ENCODE data around the gene CACNA1I.

Gene CACNA1I

GRCh38 chr22:39705386-39705785 lies 134.8 kb downstream of the CACNA1I start:
- no peak for DNase-seq

GRCh38 chr22:39706376-39707140 lies 136.0 kb downstream of the CACNA1I start:
- no peak for DNase-seq

- DNase-seq = no peak
Observed at GRCh38 chr22:39707351-39707750, 136.8 kb downstream of the CACNA1I start.

- DNase-seq = no peak
Observed at GRCh38 chr22:39707816-39708215, 137.3 kb downstream of the CACNA1I start.

- no peak for DNase-seq
Observed at GRCh38 chr22:39710380-39711150, 140.0 kb downstream of the CACNA1I start.

- no peak for DNase-seq
Observed at GRCh38 chr22:39712081-39712480, 141.5 kb downstream of the CACNA1I start.

GRCh38 chr22:39712751-39713525 lies 142.4 kb downstream of the CACNA1I start:
- no peak for DNase-seq

GRCh38 chr22:39713799-39714290 lies 143.3 kb downstream of the CACNA1I start:
- no peak for DNase-seq

GRCh38 chr22:39714321-39714720 lies 143.8 kb downstream of the CACNA1I start:
- no peak for DNase-seq

GRCh38 chr22:39715778-39716495 lies 145.4 kb downstream of the CACNA1I start:
- no peak for DNase-seq

- no peak for DNase-seq
Observed at GRCh38 chr22:39716534-39716933, 146.0 kb downstream of the CACNA1I start.

- DNase-seq = no peak
Observed at GRCh38 chr22:39717099-39717498, 146.5 kb downstream of the CACNA1I start.

GRCh38 chr22:39718206-39718605 lies 147.7 kb downstream of the CACNA1I start:
- DNase-seq = no peak

- DNase-seq = no peak
Observed at GRCh38 chr22:39718921-39719475, 148.4 kb downstream of the CACNA1I start.

- DNase-seq = no peak
Observed at GRCh38 chr22:39719559-39720450, 149.3 kb downstream of the CACNA1I start.

- no peak for DNase-seq
Observed at GRCh38 chr22:39721206-39722031, 150.9 kb downstream of the CACNA1I start.

- no peak for DNase-seq
Observed at GRCh38 chr22:39722032-39722325, 151.4 kb downstream of the CACNA1I start.

- no peak for DNase-seq
Observed at GRCh38 chr22:39722501-39722900, 151.9 kb downstream of the CACNA1I start.

- DNase-seq = no peak
Observed at GRCh38 chr22:39723463-39723862, 152.9 kb downstream of the CACNA1I start.

GRCh38 chr22:39723899-39724351 lies 153.4 kb downstream of the CACNA1I start:
- DNase-seq = no peak
